ENCODE data around the gene TSFM. TPM values are rescaled to one million over a fixed set of nuclear protein-coding genes. Genes with fewer than 3 reads are reported as not detected.

The TSFM gene
- total RNA-seq, 2 donors from 2014 or later = 20.0 to 23.2 TPM

- H3K9me3 ChIP-seq = no peaks in the 10 kb centered on the region
- H3K27me3 ChIP-seq = no peaks in the 10 kb centered on the region
- H3K4me1 ChIP-seq = peaks cover 0 to 36% of the 10 kb centered on the region in 2 donors
- peak overlapping the region; percentile 68 to 84 for H3K4me3 ChIP-seq
- peak overlapping the region; percentile 71 to 73 for H3K27ac ChIP-seq
- peaks cover 14% of the 10 kb centered on the region for H3K36me3 ChIP-seq
- TF ChIP-seq CTCF (IDR thresholded peaks at IDR 0.05) = no peak
- DNase-seq (ENCODE audit: low spot score) = no peak
Observed at GRCh38 chr12:57755194-57755453, 27.5 kb upstream of the TSFM start.

- Histone ChIP-seq H3K9me3 (no peaks in the 10 kb centered on the region), H3K4me1 (peaks cover 0 to 34% of the 10 kb centered on the region in 2 donors), H3K27ac (peak overlapping the region; percentile 71 to 73), H3K36me3 (peaks cover 13% of the 10 kb centered on the region), H3K4me3 (peak overlapping the region; percentile 68 to 84), H3K27me3 (no peaks in the 10 kb centered on the region)
- no peak for TF ChIP-seq CTCF (IDR thresholded peaks at IDR 0.05)
- no peak for DNase-seq (ENCODE audit: low spot score)
Observed at GRCh38 chr12:57755454-57756372, 26.9 kb upstream of the TSFM start.

DNA sequence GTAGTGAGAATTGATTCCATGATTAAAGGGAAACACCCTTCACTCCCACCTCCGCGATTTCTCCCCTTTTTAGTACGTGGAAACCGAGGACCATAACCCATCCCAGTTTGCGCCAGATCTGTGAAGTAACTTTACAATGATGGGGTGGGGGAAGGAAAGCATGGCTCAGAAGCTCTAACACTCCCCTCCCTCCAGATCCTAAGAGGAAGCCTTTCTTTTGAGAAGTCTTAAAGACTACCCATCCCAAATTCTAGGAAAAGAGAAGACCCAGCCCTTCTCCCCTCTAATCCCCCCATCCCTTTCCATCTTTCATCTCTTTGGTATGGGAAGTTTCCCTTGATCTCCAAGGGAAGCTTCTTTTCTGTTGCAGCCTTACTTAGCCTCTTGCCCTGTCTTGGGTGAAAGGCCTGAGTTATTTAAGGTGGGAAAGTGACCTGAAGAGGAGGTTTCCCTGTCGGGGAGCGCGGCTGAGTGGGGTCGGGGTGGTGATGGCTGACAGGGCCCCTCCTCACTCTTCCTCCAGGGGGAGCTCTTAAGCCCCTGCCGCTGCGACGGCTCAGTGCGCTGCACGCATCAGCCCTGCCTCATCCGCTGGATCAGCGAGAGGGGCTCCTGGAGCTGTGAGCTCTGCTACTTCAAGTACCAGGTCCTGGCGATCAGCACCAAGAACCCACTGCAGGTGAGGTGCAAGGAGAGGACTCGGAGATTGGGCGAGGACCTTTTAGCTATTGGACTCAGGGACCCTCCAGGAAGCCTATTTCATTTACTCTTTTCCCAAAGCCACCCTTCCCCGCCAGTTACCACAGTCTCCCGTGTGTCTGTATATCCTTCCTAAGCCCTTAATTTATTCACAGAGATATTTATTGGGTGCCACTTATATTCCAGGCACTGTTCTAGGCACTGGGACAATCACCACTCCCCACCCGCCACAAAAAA is 25.9 kb upstream of the TSFM start:
- Histone ChIP-seq H3K9me3 (no peaks in the 10 kb centered on the region), H3K36me3 (peaks cover 13% of the 10 kb centered on the region), H3K27ac (peak overlapping the region in 1 of 2 donors; percentile 71), H3K27me3 (no peaks in the 10 kb centered on the region), H3K4me3 (peak overlapping the region in 1 of 2 donors; percentile 84), H3K4me1 (peaks cover 0 to 24% of the 10 kb centered on the region in 2 donors)
- TF ChIP-seq CTCF (IDR thresholded peaks at IDR 0.05) = peak in 1 of 2 donors; percentile 61
- no peak for DNase-seq (ENCODE audit: low spot score)

- Histone ChIP-seq H3K4me3 (no peak overlapping the region), H3K36me3 (peaks cover 13% of the 10 kb centered on the region), H3K27ac (no peak overlapping the region), H3K4me1 (peaks cover 0 to 20% of the 10 kb centered on the region in 2 donors), H3K27me3 (no peaks in the 10 kb centered on the region), H3K9me3 (no peaks in the 10 kb centered on the region)
- no peak for TF ChIP-seq CTCF (IDR thresholded peaks at IDR 0.05)
- DNase-seq (ENCODE audit: low spot score) = no peak
Observed at GRCh38 chr12:57757771-57758170, 24.8 kb upstream of the TSFM start.

GRCh38 chr12:57758552-57759359 is 23.8 kb upstream of the TSFM start:
- no peaks in the 10 kb centered on the region for H3K27me3 ChIP-seq
- no peak overlapping the region for H3K27ac ChIP-seq
- peaks cover 0 to 16% of the 10 kb centered on the region in 2 donors for H3K4me1 ChIP-seq
- peaks cover 13% of the 10 kb centered on the region for H3K36me3 ChIP-seq
- DNase-seq (ENCODE audit: low spot score) = no peak
- no peak overlapping the region for H3K4me3 ChIP-seq
- H3K9me3 ChIP-seq = no peaks in the 10 kb centered on the region
- no peak for TF ChIP-seq CTCF (IDR thresholded peaks at IDR 0.05)

All from right atrium auricular region (tissue), 2 donors.